Activated CD8-positive, alpha-beta T cell treated with anti-CD3 and anti-CD28 coated beads for 36 hours (primary cell): ENCODE data around the gene PAOX. TPM values are rescaled to one million over a fixed set of nuclear protein-coding genes. Genes with fewer than 3 reads are reported as not detected.

Source experiments
- ATAC-seq: fragments of 200-7000 bp; cut with Tn5 transposase; one replicate; pipeline ENCODE4 v1.10.0; 2021; ENCODE audit warnings: mild to moderate bottlenecking, moderate library complexity
- CTCF ChIA-PET: fragments of 350-600 bp; sonication (Branson Sonifier 250); formaldehyde crosslinking; loops from one replicate; lab custom pipeline; 2021; ENCODE audit warnings: antibody characterized with exemption; lab: Charles Lee
- POLR2A ChIA-PET: fragments of 350-600 bp; sonication (Branson Sonifier 250); formaldehyde crosslinking; loops from one replicate; lab custom pipeline; 2021; ENCODE audit warnings: antibody characterized with exemption; lab: Charles Lee
- DNase-seq: peaks from one replicate; pipeline ENCODE4 v3.0.0-alpha.2; 2020
- H3K27ac Mint-ChIP-seq: one replicate; pipeline ENCODE4 v1.8.0; 2021; ENCODE audit warnings: mild to moderate bottlenecking, mixed read lengths
- H3K27me3 Mint-ChIP-seq: one replicate; pipeline ENCODE4 v1.8.0; 2021; ENCODE audit warnings: mixed read lengths
- H3K36me3 Mint-ChIP-seq: one replicate; pipeline ENCODE4 v1.8.0; 2021; ENCODE audit warnings: low read depth, mixed read lengths
- H3K4me1 Mint-ChIP-seq: one replicate; pipeline ENCODE4 v1.8.0; 2021; ENCODE audit warnings: low read depth, mixed read lengths
- H3K4me3 Mint-ChIP-seq: one replicate; pipeline ENCODE4 v1.8.0; 2021; ENCODE audit warnings: mild to moderate bottlenecking, moderate library complexity, mixed read lengths
- H3K9me3 Mint-ChIP-seq: one replicate; pipeline ENCODE4 v1.8.0; 2021; ENCODE audit warnings: mixed read lengths
- intact Hi-C: fragments of 100-400 bp; cut with micrococcal nuclease; formaldehyde crosslinking; loops from one replicate; pipeline ENCODE4 v1.10.0; 2022
- total RNA-seq, 2 experiments: library from RNA; stranded (reverse); gene quantifications; one replicate each; pipeline ENCODE4 v1.2.3, GENCODE V29; 2021
- TF ChIP-seq, protein P1 (sequence below): fragments of 200-600 bp; IDR thresholded peaks from one replicate; pipeline ENCODE4 v1.8.0; 2022; ENCODE audit warnings: antibody characterized with exemption, mild to moderate bottlenecking

PAOX gene
- total RNA-seq, 2 experiments from 2014 or later, result 4.2 to 4.6 TPM

- H3K36me3 Mint-ChIP-seq, result peaks cover 5% of the 10 kb centered on the region
- peak overlapping the region; percentile 97 for H3K27ac Mint-ChIP-seq
- peak overlapping the region; percentile 78 for H3K4me3 Mint-ChIP-seq
- peaks cover 35% of the 10 kb centered on the region for H3K4me1 Mint-ChIP-seq
- DNase-seq, result peak; percentile 77
- TF ChIP-seq, protein P1, sequence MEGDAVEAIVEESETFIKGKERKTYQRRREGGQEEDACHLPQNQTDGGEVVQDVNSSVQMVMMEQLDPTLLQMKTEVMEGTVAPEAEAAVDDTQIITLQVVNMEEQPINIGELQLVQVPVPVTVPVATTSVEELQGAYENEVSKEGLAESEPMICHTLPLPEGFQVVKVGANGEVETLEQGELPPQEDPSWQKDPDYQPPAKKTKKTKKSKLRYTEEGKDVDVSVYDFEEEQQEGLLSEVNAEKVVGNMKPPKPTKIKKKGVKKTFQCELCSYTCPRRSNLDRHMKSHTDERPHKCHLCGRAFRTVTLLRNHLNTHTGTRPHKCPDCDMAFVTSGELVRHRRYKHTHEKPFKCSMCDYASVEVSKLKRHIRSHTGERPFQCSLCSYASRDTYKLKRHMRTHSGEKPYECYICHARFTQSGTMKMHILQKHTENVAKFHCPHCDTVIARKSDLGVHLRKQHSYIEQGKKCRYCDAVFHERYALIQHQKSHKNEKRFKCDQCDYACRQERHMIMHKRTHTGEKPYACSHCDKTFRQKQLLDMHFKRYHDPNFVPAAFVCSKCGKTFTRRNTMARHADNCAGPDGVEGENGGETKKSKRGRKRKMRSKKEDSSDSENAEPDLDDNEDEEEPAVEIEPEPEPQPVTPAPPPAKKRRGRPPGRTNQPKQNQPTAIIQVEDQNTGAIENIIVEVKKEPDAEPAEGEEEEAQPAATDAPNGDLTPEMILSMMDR, result peak; percentile 20
- ATAC-seq, result peak; percentile 54
- intact Hi-C loops, result no loop called here
- no peaks in the 10 kb centered on the region for H3K9me3 Mint-ChIP-seq
- ChIA-PET CTCF (interaction anchor here (2.3 to 4.5 kb wide), 2 partner anchors 60 to 81 kb away, joined by 7 to 37 read pairs; no protein-coding TSS in a partner anchor), POLR2A (interaction anchor here (1.1 to 3.3 kb wide), 9 partner anchors 10 to 33 kb away, joined by 3 to 20 read pairs (median 4); partner anchors contain the start of genes ECHS1, FUOM and PAOX)
- no peaks in the 10 kb centered on the region for H3K27me3 Mint-ChIP-seq
Observed at GRCh38 chr10:133388973-133389818, 10.1 kb downstream of the PAOX start.

DNA sequence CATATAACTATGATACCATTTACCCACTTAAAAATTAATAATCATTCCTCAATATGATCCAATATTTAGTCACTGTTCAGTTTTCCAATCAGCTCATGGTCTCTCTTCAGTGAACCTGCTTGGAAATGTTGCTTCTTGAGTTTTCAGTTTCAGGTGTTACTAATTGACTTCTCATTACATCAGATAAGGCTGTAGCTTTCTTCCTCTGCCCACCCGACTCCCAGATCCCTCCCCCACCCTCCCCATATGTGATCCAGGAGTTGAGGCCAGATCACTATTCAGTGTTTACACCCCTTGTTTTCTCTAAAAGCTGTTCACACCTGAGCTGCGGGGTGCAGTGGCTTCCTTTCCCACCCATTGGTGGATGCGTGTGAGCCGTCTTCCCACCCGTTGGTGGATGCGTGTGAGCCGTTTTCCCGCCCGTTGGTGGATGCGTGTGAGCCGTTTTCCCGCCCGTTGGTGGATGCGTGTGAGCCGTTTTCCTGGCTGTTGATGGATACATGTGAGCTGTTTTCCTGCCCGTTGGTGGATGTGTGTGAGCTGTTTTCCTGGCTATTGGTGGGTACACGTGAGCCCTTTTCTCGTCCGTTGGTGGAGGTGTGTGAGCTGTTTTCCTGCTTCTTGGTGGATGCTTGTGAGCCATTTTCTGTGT lies 11.7 kb downstream of the PAOX start:
- intact Hi-C loops, result loop anchor here (5.0 kb wide), 1 partner anchor 63 kb away; no protein-coding TSS in a partner anchor
- TF ChIP-seq, protein P1, result no peak
- H3K9me3 Mint-ChIP-seq, result no peaks in the 10 kb centered on the region
- CTCF ChIA-PET, result interaction anchor here (1.0 to 4.5 kb wide), 9 partner anchors 9 to 129 kb away, joined by 3 to 37 read pairs (median 3); partner anchors contain the start of gene FUOM
- DNase-seq, result peak; percentile 27
- POLR2A ChIA-PET, result interaction anchor here (0.6 to 3.3 kb wide), 10 partner anchors 8 to 34 kb away, joined by 3 to 20 read pairs (median 5); partner anchors contain the start of genes ECHS1, FUOM and PAOX
- H3K4me1 Mint-ChIP-seq, result peaks cover 45% of the 10 kb centered on the region
- peak overlapping the region; percentile 97 for H3K27ac Mint-ChIP-seq
- peak; percentile 3 for ATAC-seq
- H3K4me3 Mint-ChIP-seq, result peak overlapping the region; percentile 78
- no peaks in the 10 kb centered on the region for H3K27me3 Mint-ChIP-seq
- H3K36me3 Mint-ChIP-seq, result peaks cover 14% of the 10 kb centered on the region

- Mint-ChIP-seq H3K9me3 (no peaks in the 10 kb centered on the region), H3K36me3 (peaks cover 13% of the 10 kb centered on the region), H3K4me1 (peaks cover 50% of the 10 kb centered on the region), H3K27me3 (no peaks in the 10 kb centered on the region), H3K4me3 (peak overlapping the region; percentile 26), H3K27ac (peak overlapping the region; percentile 97)
- ATAC-seq (no peak), DNase-seq (no peak)
- CTCF ChIA-PET, result interaction anchor here (1.0 to 4.5 kb wide), 9 partner anchors 10 to 129 kb away, joined by 3 to 37 read pairs (median 3); partner anchors contain the start of gene FUOM
- intact Hi-C loops, result loop anchor here (5.0 kb wide), 1 partner anchor 64 kb away; no protein-coding TSS in a partner anchor
- POLR2A ChIA-PET, result interaction anchor here (0.6 to 3.3 kb wide), 7 partner anchors 12 to 35 kb away, joined by 3 to 20 read pairs (median 5); partner anchors contain the start of genes ECHS1, FUOM and PAOX
- TF ChIP-seq, protein P1, result no peak
Observed at GRCh38 chr10:133391249-133391635, 12.2 kb downstream of the PAOX start.

GRCh38 chr10:133391761-133392518 lies 12.9 kb downstream of the PAOX start:
- Mint-ChIP-seq H3K27me3 (no peaks in the 10 kb centered on the region), H3K36me3 (peaks cover 17% of the 10 kb centered on the region), H3K4me1 (peaks cover 55% of the 10 kb centered on the region), H3K9me3 (no peaks in the 10 kb centered on the region), H3K27ac (peak overlapping the region; percentile 97), H3K4me3 (peak overlapping the region; percentile 8)
- intact Hi-C loops, result loop anchor here (5.0 kb wide), 1 partner anchor 65 kb away; no protein-coding TSS in a partner anchor
- POLR2A ChIA-PET, result interaction anchor here (1.2 to 2.9 kb wide), 5 partner anchors 10 to 35 kb away, joined by 3 to 20 read pairs (median 5); partner anchors contain the start of genes FUOM and PAOX
- CTCF ChIA-PET, result interaction anchor here (1.0 to 4.5 kb wide), 5 partner anchors 9 to 128 kb away, joined by 3 to 37 read pairs (median 6); no protein-coding TSS in a partner anchor
- TF ChIP-seq, protein P1, result no peak
- DNase-seq, result peak; percentile 78
- peak; percentile 29 for ATAC-seq
